NCI-H1417 treated with DMSO at 0.1 percent for 48 hours (cell line): Measurements from ENCODE around the gene DEFB121.
"Not testable (repeated sequence)": the region's sequence is repeated elsewhere in the genome, so short reads cannot be mapped to it uniquely, and the experiment has no call there.

Experiments
- DNase-seq: peaks from one replicate; lab custom pipeline; 2025; lab: John Stamatoyannopoulos, UW

Gene DEFB121, protein sequence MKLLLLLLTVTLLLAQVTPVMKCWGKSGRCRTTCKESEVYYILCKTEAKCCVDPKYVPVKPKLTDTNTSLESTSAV

DNA sequence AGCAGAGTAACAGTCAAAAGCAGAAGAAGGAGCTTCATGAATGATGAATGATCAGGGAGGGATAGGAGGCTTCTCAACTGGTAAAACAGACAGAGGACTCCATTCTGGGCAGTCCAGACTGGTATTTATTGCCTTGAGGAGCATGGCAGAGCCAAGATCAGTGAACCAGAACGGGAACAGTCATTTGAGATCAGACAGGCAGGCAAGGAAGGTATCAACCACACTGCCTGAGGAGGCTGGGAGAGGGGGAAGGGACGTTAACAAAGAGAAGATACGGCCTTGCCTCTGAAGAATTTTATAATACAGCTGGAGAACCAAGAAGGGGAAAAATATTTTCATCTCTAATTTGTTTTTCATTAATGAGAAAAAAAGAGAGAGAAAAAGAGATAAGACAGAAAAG lies at the start of gene DEFB121:
Gene DEFB121, minus strand, starts transcription at position 101 of the 400 bp plus-strand sequence. Its CDS starts 63 bp downstream, at position 38.
- no peak for DNase-seq

DNA sequence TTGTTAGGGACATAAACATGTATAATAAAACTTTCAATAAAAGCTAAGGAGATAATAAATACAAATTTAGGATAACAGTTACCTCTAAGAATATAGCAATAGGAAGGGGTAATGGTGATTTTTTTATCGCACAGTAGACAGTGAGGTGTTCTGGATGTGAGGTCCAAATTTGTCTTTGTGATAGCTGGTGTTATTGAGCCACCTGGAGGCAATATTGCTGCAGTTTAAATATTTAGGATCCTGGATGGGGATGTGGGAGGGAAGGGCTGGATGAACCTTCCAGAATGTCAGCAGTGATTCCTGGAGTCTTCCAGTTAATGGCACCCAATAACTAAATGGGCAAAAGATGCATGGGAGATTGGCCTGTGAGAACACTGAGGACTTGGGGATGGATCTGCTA lies 48.3 kb upstream of the DEFB121 start:
- DNase-seq = no peak

DNA sequence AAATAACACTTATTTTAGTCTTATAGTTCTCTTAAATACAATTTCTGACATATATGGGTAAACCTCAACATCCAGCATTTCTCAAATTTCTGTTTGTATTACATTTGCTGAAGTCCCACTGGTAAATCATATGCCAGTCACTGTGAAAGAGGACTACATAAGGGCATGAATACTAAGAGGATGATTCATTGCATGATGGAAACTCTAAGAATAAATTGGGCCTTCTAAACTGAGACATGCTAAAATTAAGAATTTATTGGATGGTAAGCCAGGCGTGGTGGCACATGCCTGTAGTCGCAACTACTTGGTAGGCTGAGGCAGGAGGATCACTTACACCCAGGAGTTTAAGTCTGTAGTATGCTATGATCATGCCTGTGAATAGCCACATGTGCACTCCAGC lies 46.6 kb upstream of the DEFB121 start:
- no peak for DNase-seq

DNA sequence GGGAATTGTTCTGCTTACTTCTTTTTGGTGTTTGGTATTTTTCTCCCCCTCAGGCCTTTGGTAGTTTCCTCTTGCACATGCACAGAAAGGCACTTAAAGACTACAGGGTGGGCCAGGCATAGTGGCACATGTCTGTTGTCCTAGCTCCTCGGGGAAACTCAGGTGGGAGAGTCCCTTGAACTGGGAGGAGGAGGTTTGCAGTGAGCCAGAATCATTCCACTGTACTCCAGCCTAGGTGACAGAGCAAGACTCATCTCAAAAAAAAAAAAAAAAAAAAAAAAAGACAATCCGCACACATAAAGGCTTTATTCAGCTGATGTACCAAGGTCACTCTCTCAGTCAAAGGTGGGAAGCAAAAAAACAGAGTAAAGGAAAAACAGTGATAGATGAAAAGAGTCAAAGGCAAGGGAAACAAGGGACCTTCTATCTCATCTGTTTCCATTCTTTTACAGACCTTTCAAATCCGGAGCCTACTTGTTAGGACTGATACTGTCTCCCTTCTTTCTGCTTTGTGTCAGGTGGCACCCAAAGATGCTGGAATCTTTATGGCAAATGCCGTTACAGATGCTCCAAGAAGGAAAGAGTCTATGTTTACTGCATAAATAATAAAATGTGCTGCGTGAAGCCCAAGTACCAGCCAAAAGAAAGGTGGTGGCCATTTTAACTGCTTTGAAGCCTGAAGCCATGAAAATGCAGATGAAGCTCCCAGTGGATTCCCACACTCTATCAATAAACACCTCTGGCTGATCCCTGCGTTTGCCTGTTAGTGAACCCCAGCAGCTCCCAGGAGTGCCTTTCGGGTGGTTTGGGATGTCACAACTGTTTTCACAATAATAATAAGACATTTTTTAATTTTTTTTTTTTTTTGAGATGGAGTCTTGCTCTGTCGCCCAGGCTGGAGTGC lies 43.7 kb upstream of the DEFB121 start:
- no peak for DNase-seq

DNA sequence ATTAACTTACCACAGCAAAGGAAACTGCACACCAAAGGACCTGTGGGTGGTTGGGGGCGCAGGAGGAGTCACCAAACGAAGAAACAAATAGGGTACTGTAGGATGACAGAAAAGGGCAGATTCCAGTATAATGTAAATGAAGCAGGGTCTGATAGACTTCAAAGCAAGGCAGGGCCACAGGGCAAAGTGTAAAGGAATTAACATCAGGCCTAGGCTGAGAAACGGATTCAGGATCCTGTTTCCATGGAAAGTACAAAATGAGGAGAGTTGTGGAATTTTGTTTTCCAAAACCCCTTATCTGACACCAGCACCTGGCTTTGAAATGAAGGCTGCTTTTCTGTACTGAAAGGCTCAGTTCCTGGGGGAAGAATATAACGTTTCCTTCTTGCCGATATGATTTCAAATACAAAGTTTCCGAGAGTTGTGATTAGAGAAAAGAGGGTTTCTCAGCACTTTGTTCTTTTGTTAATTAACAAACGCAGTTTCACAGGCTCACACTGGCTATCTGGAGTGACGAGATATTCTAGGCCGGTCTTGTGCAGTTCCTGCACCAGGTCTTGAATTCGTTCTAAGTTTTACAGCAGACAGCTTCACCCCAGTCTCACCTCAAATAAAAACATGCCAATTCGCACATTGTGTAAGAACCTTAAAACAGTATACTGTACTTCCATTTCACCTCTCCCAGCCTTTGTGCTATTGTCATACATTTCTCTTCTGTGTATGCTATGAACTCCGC lies 40.2 kb upstream of the DEFB121 start:
- DNase-seq = no peak

DNA sequence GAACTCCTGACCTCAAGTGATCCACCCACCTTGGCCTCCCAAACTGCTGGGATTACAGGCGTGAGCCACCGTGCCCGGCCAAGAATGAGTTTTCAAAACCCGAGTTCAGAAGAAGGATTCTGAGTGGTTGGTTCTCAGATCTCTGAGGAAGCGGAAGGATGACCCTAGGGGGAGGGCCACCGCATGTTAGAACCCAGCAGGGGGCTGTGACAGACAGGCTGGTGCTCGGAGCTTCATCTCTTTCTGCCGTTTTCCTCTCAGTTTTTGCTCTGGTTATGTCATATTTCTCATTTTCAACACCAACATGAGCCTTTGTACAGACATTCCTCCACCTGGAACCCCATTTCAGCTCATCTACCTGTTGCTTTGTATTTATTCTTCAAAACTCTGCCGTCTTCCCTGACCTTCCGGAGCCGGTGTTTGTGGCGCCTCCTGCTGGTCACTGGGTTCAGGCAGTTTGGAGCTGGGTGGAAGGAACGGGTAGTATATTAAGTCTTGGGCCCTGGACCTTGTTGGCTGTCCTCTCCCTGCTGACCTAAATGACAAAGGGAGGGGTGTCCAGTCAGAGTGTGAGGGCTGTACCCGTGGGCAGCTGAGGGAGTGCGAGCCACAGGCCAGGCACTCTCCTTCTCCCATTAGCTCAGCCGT lies 34.1 kb upstream of the DEFB121 start, which contains the start of gene DEFB123:
Gene DEFB123, plus strand, starts transcription at position 621 of the 648 bp plus-strand sequence. CDS start 67 bp downstream, outside the sequence.
- no peak for DNase-seq

DNA sequence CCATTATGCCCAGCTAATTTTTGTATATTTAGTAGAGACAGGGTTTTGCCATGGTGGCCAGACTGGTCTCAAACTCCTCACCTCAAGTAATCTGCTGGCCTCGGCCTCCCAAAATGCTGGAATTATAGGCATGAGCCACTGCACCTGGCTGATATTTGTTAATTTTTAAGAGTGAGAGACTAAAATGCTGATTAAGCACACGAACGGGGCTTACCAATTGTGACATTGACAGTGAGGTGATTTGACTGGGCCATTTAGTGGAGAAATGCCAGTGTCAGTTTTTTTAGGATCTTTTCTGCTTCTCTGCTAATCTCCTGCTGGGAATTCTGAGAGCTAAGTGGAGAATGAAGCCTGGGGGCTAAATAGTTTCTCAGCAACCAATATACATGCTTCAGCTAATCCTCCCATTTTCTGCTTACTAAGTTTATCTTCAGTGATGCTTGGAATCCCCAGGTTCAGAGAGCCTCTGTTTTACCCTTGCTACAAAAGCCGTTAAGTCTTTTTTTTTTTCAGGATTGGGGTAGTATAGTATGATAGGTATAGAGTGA lies 24.6 kb upstream of the DEFB121 start:
- DNase-seq = no peak

DNA sequence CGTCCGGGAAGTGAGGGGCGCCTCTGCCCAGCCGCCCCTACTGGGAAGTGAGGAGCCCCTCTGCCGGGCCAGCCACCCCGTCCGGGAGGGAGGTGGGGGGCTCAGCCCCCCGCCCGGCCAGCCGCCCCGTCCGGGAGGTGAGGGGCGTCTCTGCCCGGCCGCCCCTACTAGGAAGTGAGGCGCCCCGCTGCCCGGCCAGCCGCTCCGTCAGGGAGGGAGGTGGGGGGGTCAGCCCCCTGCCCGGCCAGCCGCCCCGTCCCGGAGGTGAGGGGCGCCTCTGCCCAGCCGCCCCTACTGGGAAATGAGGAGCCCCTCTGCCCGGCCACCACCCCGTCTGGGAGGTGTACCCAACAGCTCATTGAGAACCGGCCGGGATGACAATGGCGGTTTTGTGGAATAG lies 21.6 kb upstream of the DEFB121 start:
- DNase-seq = not testable (repeated sequence)

DNA sequence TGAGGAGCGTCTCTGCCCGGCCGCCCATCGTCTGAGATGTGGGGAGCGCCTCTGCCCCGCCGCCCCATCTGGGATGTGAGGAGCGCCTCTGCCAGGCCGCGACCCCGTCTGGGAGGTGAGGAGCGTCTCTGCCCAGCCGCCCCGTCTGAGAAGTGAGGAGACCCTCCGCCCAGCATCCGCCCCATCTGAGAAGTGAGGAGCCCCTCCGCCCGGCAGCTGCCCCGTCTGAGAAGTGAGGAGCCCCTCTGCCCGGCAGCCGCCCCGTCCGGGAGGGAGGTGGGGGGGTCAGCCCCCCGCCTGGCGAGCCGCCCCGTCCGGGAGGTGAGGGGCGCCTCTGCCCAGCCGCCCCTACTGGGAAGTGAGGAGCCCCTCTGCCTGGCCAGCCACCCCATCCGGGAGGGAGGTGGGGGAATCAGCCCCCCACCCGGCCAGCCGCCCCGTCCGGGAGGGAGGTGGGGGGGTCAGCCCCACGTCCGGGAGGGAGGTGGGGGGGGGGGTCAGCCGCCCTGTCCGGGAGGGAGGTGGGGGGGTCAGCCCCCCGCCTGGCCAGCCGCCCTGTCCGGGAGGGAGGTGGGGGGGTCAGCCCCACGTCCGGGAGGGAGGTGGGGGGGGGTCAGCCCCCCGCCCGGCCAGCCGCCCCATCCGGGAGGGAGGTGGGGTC lies 21.0 kb upstream of the DEFB121 start:
- DNase-seq = not testable (repeated sequence)

DNA sequence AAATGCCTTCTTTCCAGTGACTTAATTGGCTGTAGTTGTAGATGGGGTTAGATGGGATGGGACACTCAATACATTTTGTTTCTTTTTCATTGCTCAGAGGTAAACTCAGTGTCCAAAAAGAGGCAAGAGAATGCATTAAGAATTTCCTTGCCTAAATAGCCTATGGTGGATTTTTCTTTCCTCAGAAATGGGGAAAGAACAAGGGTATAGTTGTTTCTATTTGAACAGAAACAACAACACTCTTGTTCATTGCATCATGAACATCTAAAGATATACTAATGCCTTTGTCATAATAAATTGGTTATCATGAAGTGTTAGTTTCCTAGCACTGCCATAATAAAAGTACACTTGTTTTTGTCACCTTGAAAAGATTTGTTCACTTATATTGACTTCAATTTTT lies 19.8 kb upstream of the DEFB121 start:
- no peak for DNase-seq

DNA sequence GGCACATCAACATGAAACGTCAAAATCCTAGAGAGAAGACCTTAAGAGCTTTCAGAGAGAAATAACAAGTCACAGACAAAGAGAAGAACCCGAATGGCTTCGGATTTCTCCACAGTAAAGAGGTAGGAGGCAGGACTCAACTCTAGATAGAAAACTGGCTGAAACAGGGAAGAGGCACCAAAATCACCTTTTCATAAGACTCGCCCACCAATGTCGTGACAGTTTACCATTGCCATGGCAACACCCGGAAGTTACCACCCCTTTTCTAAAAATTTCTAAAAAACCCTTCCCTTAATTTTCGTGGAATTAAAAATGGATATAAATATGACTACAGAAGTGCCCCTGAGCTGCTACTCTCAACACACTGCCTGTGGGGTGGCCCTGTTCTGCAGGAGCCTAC lies 12.3 kb upstream of the DEFB121 start:
- DNase-seq = no peak

DNA sequence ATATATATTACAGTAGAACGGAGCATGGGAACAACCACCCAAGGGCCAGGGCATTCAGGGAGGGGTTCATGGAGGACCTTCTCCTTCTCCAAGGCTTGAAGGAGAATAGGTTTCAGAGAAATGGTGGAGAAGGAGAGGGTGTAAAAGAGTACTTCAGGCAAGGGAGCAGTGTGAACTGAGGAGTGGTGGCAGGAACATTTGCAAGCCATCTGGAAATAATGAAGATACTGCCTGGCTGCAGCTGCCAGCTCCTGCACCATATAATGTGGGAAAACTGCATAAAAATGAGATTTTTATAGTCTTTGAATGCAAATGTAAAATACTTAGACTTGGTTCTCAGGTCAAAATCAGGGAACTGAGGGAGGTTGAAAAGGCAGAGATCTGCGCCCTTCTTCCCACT lies 9.6 kb upstream of the DEFB121 start:
- DNase-seq = no peak

DNA sequence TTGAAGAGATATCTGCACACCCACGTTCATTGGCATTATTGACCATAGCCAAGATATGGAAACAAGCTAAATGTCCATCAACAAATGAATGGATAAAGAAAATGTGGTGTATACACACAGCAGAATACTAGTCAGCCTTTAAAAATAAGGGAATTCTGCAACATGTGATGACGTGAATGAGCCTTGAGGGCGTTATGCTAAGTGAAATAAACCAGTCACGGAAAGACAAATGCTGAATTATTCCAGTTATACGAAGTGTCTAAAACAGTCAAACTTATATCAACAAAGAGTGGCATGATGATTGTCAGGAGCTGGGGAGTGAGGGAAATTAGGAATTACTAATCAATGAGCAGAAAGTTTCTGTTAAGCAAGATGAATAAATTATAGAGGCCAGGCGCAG lies 8.4 kb upstream of the DEFB121 start:
- DNase-seq = no peak

DNA sequence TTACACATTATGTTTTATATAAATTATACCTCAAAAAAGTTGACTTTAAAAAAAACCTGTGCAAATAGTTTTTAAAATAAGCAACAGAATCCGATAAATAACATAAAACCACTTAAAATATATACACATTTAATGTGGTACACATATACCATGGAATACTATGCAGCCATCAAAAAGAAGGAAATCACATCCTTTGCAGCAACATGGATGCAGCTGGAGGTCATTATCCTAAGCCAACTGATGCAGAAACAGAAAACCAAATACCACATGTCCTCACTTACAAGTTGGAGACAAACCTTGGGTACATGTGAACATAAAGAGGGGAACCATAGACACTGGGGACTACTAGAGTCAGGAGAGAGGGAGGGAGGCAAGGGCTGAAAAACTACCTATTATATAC lies 4.0 kb upstream of the DEFB121 start:
- DNase-seq = no peak

DNA sequence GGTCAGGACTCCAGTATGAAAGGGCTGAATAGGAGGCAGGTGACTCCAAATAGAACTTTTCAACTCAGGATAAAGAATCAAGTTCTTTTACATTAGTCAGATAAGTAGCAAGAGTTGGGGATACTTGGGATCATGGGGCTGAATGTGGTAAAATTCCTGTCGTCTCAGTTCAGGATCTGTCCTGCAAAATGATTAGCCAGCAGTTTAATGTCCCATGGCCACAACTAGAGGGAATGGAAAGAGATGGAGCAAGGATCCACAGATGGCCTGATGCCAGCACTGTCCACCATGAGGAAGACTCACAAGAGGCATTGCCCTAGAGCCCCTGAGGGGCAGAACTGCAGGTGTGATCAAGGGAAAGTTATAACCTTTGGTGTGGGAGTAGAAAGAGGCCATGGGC lies 2.1 kb downstream of the DEFB121 start:
- no peak for DNase-seq

DNA sequence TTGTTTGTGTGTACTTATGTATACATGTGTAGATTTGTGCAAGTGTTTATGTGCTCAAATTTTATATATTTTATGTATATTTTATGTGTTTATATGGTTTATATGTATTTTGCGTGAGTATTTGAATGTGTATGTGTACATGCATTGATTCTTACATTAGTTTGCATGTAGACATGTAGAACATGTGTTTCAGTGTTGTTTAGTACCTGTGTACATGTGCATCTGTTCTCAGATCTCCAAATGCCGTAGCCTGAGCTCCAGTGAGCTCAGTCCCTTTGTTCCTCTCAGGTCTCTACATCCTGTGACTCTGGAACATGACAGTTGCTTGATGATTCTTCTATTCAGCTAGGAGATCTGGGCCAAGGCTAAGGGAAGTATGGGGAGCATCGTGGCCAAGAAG lies 11.1 kb downstream of the DEFB121 start:
- no peak for DNase-seq

DNA sequence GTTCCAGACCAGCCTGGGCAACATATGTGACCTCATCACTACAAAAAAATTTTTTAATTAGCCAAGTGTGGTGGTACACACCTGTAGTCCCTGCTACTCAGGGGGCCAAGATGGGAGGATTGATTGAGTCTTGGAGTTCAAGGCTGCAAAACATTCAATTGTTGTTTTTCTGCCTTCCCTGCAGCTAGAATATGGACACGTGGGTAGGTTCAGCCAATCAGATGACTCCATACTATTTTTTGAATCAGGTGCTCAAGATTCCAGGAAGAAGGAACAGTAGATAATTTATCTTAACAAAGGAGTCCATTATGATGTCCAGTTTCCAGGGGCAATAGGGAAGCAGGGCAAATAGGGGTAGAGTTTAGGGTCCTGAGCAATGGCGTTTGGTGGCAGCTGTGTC lies 13.2 kb downstream of the DEFB121 start:
- no peak for DNase-seq

DNA sequence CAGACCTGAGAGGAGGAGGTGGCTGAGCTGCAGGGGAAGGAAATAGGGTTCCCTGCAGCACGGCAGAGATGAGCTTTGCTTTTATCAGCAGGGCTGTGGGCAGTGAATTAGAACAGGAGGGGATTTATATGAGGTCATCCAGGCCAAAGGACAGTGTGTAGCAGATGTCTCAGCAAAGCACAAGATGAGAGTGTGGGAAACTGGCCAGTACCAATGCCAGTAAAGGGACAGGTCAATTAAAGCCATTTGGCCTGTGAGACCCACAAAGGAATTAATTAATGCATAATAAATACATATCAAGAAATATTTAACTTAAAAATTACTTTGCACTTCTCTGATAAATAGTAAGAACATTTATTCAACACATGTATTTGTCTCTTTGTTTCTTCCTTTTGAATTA lies 15.5 kb downstream of the DEFB121 start, which contains the start of gene DEFB119:
Gene DEFB119, minus strand, starts transcription at position 101 of the 400 bp plus-strand sequence. CDS start 107 bp downstream, outside the sequence.
- DNase-seq = no peak

DNA sequence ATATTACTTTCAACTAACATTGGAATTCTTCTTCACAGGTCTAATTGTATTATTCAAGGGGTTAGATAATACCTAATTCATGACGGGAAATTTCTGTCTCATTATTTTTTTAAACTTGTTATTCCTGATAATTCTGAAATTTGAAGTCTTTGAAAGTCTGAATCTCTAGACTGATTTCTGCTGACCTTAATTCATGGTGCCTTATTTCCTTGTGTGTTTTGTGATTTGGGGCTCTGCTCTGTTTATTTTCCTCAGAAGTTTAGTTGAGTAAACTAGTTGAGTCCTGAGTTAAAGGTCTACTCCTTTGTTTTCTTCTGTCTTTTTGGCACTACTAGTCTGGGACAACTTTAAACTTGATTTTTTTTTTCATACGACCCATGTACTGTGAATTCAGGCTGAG lies 31.7 kb downstream of the DEFB121 start:
- DNase-seq = no peak

DNA sequence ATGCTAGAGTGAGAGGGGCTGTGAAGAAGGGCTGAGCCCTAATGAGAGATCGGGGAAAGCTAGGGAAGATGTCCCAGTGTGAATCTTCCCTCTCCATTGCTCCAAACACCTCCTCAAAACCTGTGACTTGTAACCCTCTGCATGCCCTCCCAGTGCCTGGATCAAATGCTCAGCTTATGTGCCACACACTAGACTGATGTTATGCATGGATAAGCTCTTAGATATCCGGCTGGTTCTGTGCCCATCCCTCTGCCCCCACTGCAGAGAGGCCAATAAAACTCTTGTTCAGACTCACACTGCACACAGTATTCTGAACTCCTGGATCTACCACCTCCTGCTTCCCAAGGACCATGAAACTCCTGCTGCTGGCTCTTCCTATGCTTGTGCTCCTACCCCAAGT lies 37.7 kb downstream of the DEFB121 start, which contains the start of gene DEFB118:
Gene DEFB118, plus strand, starts transcription at position 301 of the 400 bp plus-strand sequence. Its CDS starts 50 bp downstream, at position 351.
- no peak for DNase-seq

DNA sequence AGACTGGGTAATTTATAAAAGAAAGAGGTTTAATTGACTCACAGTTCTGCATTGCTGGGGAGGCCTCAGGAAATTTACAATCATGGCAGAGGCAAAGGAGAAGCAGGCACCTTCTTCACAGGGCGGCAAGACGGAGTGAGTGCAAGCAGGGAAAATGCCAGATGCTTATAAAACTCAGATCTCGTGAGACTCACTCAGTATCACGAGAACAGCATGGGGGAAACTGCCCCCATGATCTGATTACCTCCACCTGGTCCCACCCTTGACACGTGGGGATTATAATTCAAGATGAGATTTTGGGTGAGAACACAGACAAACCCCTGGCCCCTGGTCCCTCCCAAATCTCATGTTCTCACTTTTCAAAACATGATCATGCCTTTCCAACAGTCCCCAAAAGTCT lies 41.7 kb downstream of the DEFB121 start:
- not testable (repeated sequence) for DNase-seq
